Activated CD8-positive, alpha-beta memory T cell treated with anti-CD3 and anti-CD28 coated beads for 36 hours (primary cell): ENCODE data around the gene FAM241B. TPM values are rescaled to one million over a fixed set of nuclear protein-coding genes. Genes with fewer than 3 reads are reported as not detected.

Source experiments
- CTCF ChIA-PET: fragments of 350-600 bp; sonication (Branson Sonifier 250); formaldehyde crosslinking; loops from one replicate; lab custom pipeline; 2021; ENCODE audit warnings: antibody characterized with exemption; lab: Charles Lee
- POLR2A ChIA-PET: fragments of 350-600 bp; sonication (Branson Sonifier 250); formaldehyde crosslinking; loops from one replicate; lab custom pipeline; 2021; ENCODE audit warnings: antibody characterized with exemption; lab: Charles Lee
- total RNA-seq, 2 experiments: library from RNA; stranded (reverse); gene quantifications; one replicate each; pipeline ENCODE4 v1.2.3, GENCODE V29; 2021

Gene FAM241B
- total RNA-seq, 2 experiments from 2014 or later, result 9.6 to 11.2 TPM

- CTCF ChIA-PET, result interaction anchor here (0.7 to 1.2 kb wide), 3 partner anchors 12 to 129 kb away, joined by 3 to 4 read pairs (median 3); no protein-coding TSS in a partner anchor
- POLR2A ChIA-PET, result no interaction called here
Observed at GRCh38 chr10:69659241-69660038, 29.4 kb downstream of the FAM241B start.

GRCh38 chr10:69660296-69660695 is 30.2 kb downstream of the FAM241B start:
- POLR2A ChIA-PET, result no interaction called here
- CTCF ChIA-PET, result no interaction called here

- POLR2A ChIA-PET, result no interaction called here
- CTCF ChIA-PET, result no interaction called here
Observed at GRCh38 chr10:69661414-69662172, 31.5 kb downstream of the FAM241B start.

- ChIA-PET CTCF (no interaction called here), POLR2A (no interaction called here)
Observed at GRCh38 chr10:69662173-69662877, 32.3 kb downstream of the FAM241B start.

- POLR2A ChIA-PET, result no interaction called here
- CTCF ChIA-PET, result no interaction called here
Observed at GRCh38 chr10:69662901-69663300, 32.9 kb downstream of the FAM241B start.

- ChIA-PET POLR2A (no interaction called here), CTCF (no interaction called here)
Observed at GRCh38 chr10:69663369-69663947, 33.4 kb downstream of the FAM241B start.

DNA sequence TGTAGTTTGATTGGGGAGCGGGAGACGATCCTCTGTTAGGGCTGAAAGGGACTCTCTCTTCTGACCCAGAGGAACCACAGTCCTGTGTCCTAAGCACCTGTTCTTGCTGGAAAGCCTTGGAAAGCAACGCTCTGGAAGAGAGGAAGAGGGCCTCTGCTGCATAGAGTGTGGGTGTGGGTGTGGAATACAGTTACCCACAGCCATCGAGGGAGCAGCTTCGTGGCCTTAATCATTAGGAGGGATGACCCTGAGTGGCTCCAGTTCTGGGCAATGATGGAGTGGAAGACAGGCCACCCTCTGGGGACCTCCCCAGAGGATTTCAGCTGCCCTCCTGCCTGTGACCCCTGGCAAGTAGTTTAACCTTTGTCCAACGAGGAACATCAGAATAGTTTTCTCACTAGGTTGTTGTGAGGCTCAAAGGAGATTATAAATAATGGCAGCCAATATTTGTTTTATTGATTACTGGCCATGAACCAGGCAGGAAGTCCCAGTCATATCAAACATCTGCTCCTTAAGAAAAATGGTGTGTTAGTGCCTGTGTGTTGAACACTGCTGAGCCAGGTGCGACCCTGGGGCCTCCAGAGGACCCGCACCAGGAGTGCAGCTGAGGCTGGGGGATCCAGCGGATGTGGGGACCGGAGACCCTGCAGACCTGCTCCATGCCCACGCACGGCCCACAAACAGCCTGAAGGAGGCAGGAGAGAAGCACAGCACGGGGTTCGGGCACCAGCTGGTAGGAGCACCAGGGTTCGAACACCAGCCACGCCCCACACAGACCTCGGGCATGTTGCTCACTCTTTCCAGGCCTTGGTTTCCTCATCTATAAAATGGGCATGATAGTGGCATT is 35.6 kb downstream of the FAM241B start:
- POLR2A ChIA-PET, result no interaction called here
- CTCF ChIA-PET, result no interaction called here

GRCh38 chr10:69666756-69667155 is 36.7 kb downstream of the FAM241B start:
- POLR2A ChIA-PET, result no interaction called here
- CTCF ChIA-PET, result no interaction called here

- ChIA-PET POLR2A (no interaction called here), CTCF (no interaction called here)
Observed at GRCh38 chr10:69668721-69669120, 38.7 kb downstream of the FAM241B start.

DNA sequence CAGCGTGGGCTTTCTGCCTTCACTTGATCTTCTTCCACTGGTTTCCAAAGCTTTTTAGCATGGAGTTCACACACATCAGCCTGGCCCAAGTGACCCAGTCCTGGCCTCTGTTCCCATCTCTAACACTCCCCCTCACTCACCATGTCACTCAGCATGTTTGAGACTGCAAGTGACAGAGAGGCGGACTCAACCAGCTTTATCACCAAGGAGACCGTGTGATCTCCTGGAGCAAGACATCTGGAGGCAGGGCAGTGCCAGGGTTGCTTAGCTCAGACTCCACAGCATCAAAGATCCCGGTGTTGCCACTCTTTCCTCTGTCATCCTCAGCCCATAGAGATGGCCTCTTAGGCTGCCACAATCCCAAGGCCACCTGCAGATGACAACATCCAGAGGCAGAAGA is 39.4 kb downstream of the FAM241B start:
- CTCF ChIA-PET, result no interaction called here

DNA sequence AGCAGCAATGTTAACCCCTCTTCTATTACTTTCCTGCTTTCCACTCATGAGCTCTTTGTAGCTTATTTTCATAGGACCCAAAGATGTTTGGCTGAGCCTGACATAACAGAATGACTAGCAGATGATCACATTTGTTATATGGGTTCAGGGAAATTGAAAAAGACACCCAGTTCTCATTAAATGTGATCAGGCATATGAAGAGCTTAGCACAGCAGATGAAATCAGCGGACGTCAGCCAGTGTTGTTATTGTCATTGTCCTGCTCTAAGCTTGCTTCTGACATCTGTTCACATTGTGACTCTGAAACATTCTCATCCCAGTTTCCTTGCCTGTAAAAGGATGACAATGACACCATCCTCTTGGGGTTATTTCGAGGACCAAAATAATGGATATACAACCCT is 43.5 kb downstream of the FAM241B start:
- POLR2A ChIA-PET, result no interaction called here
- CTCF ChIA-PET, result interaction anchor here (0.8 kb wide), 1 partner anchor 15 kb away, joined by 3 read pairs; no protein-coding TSS in a partner anchor

More for the DNA sequence above, 39.4 kb downstream of the FAM241B start:
- POLR2A ChIA-PET, result no interaction called here

GRCh38 chr10:69674786-69675185 is 44.7 kb downstream of the FAM241B start:
- ChIA-PET CTCF (no interaction called here), POLR2A (no interaction called here)

DNA sequence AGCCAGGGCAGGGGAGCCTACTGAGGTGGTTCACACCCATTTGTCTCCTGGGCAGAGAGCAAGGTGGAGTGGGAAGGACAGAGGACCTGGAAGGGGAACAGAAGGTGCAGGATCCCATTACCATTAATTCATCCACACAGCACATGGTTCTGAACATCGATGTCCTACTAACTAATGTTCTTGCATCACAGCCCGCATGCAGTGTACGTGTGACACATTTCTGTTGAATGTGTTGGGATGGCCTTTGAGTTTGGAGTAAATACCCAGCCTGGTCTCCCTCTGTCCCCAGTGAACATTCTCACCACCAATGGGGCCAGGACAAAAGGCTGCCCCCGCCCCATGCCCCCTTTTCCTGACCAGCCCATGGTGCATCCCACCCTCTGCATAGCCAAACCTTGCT is 46.3 kb downstream of the FAM241B start:
- ChIA-PET CTCF (no interaction called here), POLR2A (no interaction called here)

GRCh38 chr10:69677985-69678654 is 48.1 kb downstream of the FAM241B start:
- POLR2A ChIA-PET, result no interaction called here
- CTCF ChIA-PET, result no interaction called here

DNA sequence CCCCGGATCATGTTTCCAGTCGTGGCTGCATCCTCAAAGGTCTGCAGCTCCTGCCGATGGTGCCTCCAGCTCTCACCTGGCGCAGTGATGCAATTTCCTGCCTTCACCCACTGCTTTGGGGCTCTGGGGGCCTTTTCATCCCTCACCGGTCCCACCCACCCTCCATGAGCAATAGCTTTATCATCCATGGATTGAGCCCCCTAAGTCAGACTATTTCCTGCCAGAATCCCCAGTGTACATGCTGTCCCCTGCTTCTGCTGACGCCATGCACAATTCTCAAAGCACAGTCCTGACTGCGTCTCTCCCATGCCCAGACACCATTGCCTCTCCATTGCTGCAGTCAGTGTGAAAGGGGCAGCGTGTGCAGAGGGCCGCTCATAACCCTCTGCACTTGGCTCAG is 49.7 kb downstream of the FAM241B start:
- CTCF ChIA-PET, result no interaction called here
- POLR2A ChIA-PET, result no interaction called here

DNA sequence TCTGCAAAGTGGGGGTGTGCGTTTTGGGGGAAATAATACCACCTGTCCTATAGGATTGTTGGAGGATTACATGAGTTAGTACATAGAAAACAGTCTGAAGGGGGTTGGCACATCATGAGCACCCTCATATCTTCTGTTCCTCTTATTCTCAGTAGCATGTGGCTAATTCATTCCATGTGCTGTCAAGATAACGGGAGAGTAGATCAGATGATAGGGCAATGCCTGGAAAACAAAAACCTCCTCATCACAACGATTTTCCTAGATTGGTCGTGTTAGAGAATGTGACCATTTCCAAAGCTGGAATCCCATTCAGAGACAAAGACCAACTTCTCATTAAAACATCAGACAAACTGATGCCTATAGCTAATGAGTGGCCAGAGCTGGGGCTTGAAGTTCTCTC is 50.6 kb downstream of the FAM241B start:
- CTCF ChIA-PET, result no interaction called here
- POLR2A ChIA-PET, result no interaction called here

- POLR2A ChIA-PET, result no interaction called here
- CTCF ChIA-PET, result no interaction called here
Observed at GRCh38 chr10:69681436-69681835, 51.4 kb downstream of the FAM241B start.

DNA sequence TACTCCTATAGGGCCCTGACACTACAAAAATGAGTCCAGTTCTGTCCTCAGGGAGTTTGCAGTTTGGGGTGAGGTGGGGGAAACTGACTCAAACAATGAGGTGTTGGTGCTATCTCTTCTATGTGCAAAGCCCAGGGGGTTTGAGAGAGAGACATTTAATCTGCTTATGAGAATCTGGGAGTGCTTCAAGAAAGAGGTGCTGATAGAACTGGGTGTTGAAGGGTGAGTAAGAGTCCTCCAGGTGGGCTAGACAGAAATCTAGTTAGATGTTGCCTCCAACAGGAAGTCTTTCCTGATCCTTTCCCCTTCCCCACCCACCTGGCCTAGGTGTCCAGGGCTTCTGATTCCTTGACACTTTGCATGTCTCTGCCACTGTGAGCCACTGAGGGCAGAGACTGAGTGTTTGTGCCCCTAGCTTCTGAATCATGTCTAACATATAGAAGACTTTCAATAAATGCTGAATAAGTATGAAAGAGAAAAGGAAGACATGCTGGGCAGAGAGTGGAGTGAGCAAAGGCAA is 53.0 kb downstream of the FAM241B start:
- ChIA-PET POLR2A (no interaction called here), CTCF (no interaction called here)
